Inferior parietal cortex (tissue), 1 donor: Measurements from ENCODE around the gene ADCY5.

ENCODE experiments used
- DNase-seq: peaks from one replicate; pipeline ENCODE4 v3.0.0-alpha.2; 2016; ENCODE audit errors: extremely low spot score

The ADCY5 gene

GRCh38 chr3:123458255-123458654 is 9.4 kb upstream of the ADCY5 start:
- DNase-seq: no peak

GRCh38 chr3:123457841-123458240 is 9.0 kb upstream of the ADCY5 start:
- no peak for DNase-seq

- no peak for DNase-seq
Measured at GRCh38 chr3:123453675-123454074, 4.8 kb upstream of the ADCY5 start.

GRCh38 chr3:123451186-123451585 is 2.3 kb upstream of the ADCY5 start:
- no peak for DNase-seq

- no peak for DNase-seq
Measured at GRCh38 chr3:123449997-123450604, 1.2 kb upstream of the ADCY5 start.

GRCh38 chr3:123449102-123449996 is 459 bp upstream of the ADCY5 start:
- no peak for DNase-seq

- no peak for DNase-seq
Measured at GRCh38 chr3:123447749-123448517, 957 bp downstream of the ADCY5 start.

- no peak for DNase-seq
Measured at GRCh38 chr3:123447416-123447748, 1.5 kb downstream of the ADCY5 start.

GRCh38 chr3:123446610-123447109 is 2.2 kb downstream of the ADCY5 start:
- DNase-seq: no peak

GRCh38 chr3:123446210-123446609 is 2.7 kb downstream of the ADCY5 start:
- no peak for DNase-seq

- no peak for DNase-seq
Measured at GRCh38 chr3:123445702-123446101, 3.2 kb downstream of the ADCY5 start.

- no peak for DNase-seq
Measured at GRCh38 chr3:123444744-123445143, 4.1 kb downstream of the ADCY5 start.

- DNase-seq: peak; percentile 82
Measured at GRCh38 chr3:123444023-123444422, 4.9 kb downstream of the ADCY5 start.

GRCh38 chr3:123442908-123443307 is 6.0 kb downstream of the ADCY5 start:
- DNase-seq: no peak

- no peak for DNase-seq
Measured at GRCh38 chr3:123442125-123442524, 6.8 kb downstream of the ADCY5 start.

- no peak for DNase-seq
Measured at GRCh38 chr3:123439806-123440580, 8.9 kb downstream of the ADCY5 start.

- DNase-seq: no peak
Measured at GRCh38 chr3:123432832-123433523, 15.9 kb downstream of the ADCY5 start.

GRCh38 chr3:123431658-123432324 is 17.1 kb downstream of the ADCY5 start:
- no peak for DNase-seq

GRCh38 chr3:123431007-123431657 is 17.8 kb downstream of the ADCY5 start:
- DNase-seq: no peak

- DNase-seq: no peak
Measured at GRCh38 chr3:123430266-123430665, 18.6 kb downstream of the ADCY5 start.
